GM18519 (cell line): ENCODE results near the gene SLC30A1.

Experiments used
- ATAC-seq: cut with Tn5 transposase; IDR thresholded peaks from one replicate; pipeline ENCODE4 v1.9.1; 2021; ENCODE audit warnings: mild to moderate bottlenecking, moderate library complexity; ENCODE audit not compliant: unreplicated experiment, low FRiP score

The SLC30A1 gene

DNA sequence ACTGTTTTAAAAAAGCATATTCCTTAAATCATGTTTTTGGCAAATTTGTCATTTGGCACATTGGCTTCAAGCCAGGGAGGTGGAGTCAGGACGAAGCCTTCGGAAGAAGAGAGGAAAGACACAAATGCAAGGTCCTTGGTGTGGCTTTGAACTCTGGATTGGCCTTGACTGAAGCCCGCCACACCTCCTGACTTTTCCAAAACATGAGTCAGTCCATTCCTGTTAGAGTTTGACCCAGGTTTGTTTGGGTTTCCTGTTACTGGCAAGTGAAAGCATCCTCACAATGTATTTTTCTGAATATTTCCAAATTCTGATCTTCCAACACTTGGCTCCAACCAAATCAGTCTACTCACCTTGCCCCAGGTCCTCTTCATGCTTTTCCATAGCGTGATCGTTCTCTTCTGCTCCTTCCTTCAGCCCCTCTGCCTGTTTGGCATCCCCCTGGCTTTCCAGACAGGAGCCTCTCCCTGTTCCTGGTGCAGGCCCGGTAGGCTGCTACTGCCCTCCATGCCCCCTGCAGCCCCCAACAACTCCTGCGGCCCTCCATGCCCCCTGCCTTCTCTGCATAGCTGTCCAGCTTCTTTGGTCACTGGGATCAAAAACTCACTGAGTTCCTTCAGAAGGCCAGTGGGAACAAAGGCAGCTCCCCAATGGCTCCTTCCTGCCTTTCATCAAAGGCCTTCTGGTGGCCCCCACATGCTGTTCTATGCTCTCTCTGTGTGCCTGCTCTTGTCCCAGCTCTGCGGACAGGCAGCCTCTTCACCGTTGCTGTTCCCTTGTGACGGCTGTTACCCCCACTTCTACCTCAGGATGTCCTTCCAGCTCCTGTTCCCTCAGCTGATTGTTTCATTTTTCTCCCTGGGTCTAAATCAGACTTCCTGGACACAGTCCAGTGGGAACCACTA, 30.4 kb upstream of the SLC30A1 start:
- no peak for ATAC-seq

- no peak for ATAC-seq
These were observed 29.0 kb upstream of the SLC30A1 start for GRCh38 chr1:211607754-211608473.

- ATAC-seq: no peak
These were observed 28.2 kb upstream of the SLC30A1 start for GRCh38 chr1:211606914-211607753.

GRCh38 chr1:211606332-211606913, 27.5 kb upstream of the SLC30A1 start:
- ATAC-seq: no peak

DNA sequence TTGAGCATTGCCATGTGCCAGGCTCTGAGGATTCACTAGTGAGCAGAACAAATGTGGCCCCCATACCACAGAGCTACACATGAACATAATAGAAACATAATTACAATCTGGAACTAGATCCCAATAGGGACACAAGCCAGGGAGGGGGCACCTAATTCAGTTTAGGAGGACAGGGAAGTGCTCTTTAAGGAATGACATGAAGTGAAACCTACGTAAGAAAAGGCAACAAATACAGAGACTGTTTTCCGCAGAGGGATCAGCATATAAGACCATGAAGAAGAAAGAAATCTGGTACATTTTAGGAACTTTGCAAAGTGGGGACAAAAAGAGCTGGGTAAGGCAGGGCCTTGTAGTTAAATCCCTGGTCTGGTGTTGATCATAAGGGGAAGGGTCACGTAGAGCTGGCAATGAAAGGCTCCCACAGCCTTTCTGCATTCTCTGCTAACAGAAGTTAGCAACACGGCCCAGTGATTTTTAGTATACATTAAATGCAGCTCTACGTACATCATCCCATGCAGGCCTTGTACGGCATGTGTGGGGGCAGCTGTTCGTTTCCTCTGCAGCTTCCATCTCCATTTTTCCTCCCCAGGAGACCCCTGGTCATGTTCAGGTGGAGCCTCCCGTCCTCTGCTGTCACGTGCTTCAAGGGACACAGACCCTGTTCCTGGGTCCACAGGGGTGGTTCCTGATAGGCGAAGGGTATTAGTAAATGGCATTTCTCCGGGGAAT, 26.8 kb upstream of the SLC30A1 start:
- no peak for ATAC-seq

DNA sequence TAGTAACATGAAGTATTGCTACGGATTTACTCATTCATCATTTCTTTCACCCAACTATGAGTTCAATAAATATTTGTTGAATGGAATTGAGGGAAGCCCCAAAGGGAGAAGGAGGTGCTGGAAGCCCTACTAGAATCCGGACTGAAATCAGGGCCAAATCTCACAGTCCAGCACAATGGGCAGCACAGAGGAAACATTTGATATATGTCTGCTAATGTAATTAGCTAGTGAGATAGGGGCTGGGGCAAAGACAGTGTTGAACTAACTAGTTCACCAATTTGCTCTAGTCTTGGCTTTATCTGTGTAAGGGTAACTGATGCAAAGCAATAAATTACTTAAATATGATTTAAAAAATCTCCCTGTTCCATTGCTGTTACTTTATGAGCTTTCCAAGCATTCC, 26.1 kb upstream of the SLC30A1 start:
- no peak for ATAC-seq

DNA sequence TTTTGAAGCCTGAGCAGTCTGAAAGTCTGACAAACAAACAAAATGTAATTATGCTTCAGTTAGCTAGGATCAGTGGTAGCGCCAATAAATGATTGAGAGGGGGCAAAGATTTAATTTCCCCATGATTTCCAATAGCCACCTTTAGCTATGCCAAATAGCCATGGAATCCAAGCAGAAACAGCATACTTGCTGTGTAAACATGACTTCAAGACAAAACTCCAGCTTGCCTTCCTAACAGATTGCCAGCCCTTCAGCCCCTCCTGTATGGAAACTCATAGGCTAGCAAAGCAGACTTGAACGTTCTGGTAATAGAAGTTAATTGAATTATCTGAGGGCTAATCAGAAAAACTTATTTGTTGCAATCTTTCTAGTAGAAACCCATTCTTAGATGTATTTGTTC, 25.6 kb upstream of the SLC30A1 start:
- no peak for ATAC-seq

- ATAC-seq: no peak
These were observed 24.8 kb upstream of the SLC30A1 start for GRCh38 chr1:211603713-211604112.

DNA sequence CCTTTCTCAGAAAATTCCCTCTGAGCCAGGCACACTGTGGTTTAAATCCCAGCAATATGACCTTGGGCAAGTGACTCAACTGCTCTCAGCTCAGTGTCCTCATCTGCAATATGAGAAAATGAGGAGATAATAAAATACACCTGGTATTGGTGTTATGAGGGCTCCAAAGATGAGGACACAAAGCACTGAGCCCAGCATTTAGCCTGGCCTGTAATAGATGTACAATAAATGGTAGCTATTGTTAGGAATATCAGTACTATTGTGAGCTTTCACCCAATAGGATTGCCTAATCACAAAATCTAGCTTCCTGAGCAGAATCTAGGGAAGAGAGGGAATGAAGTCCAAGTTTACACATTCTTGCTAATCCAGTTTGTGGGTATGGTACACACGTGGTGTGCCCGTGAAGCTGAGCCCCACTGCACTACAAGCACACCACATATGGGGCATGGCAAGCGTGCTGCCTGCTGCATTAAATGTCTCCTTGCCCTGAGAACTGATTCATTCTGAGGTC, 24.3 kb upstream of the SLC30A1 start:
- ATAC-seq: no peak

GRCh38 chr1:211601982-211602670, 23.2 kb upstream of the SLC30A1 start:
- no peak for ATAC-seq

DNA sequence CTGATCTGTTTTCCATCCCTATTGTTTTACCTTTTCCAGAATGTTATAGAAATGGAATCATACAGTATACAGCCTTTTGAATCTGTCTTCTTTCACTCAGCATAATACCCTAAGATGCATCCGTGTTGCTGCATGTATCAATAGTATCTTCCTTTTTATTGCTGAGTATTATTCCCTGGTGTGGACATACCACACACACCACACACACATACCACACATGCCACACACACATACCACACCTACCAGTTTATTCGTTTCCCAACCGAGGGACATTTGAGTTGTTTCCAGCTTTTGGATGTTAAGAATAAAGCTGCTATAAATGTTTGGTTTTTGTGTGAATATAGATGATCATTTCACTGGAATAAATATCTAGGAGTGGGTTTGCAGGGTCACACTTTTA, 22.2 kb upstream of the SLC30A1 start:
- no peak for ATAC-seq

- no peak for ATAC-seq
These were observed 20.3 kb upstream of the SLC30A1 start for GRCh38 chr1:211599250-211599649.

- no peak for ATAC-seq
These were observed 19.6 kb upstream of the SLC30A1 start for GRCh38 chr1:211598514-211598913.

DNA sequence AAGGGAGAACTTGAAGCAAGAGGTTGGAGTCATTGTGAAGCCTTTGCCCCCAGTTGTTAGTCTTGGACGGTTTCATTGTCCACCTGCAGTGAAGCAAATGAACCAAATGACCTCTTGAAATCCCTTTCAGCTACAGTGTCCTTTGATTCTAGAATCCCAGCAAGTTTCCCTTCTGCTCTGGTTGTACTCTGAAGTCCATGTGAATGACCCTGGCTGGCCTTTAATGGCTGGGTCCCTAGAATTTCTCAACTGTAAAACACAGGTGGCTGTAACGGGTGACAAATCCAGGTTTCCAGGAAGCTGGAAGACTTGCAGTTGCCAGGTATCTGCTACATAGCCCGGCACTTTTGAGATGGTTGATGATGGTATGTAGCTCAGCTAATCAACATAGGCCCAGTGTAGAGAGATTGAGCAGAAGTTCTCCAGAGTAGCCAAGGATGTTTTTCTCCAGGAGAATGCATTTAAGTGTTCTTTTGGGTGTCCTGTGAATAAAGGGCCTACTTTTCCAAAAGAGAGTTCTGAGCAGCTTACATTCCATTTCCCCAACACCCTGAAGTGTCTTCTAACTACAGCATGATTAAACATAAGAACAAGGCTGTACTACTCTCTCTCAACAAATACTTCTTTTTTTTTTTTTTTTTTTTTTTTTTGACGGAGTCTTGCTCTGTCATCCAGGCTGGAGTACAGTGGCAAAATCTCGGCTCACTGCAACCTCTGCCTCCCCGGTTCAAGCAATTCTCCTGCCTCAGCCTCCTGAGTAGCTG, 17.6 kb upstream of the SLC30A1 start:
- ATAC-seq: no peak

DNA sequence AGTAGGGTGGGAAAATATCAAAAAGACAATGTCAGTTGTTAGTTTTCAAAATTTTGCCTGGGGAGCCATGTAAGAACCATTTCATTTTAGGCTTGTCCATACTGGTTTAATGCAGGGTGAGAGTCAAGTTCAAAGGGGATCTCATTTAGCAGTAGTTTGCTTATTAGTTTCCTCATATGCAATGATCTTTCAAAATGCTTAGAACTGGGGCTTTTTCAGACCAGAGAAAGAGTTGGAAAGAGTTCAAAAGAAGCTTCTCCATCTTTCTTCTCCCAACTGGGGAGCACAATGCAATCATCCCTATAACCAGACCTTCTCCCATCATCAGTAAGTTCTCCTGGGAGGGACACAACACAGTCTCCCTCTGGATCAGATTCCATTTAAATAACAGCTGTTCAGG, 16.5 kb upstream of the SLC30A1 start:
- ATAC-seq: no peak

DNA sequence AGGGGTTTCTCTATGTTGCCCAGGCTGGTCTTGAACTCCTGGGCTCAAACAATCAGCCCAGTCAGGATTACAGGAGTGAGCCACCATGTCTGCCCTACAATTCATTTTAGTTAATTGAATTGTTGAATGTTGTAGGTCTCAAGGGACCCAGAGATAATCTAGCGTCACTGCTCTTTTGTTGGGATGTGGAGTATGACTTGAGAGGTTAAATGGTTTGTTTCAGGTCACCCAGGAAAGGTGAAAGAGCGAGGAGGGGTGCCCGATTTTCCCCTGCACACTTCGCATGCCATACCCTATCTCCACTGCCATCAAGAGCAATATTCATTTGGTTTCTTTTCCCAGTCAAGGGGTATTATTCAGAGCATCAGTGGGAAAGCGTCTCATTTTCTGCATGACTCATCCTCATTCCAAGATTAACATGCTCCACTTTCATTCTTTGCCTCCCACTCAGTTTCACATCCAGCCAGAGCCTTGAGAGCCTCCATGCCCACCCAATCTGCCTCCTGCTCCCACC, 13.1 kb upstream of the SLC30A1 start:
- ATAC-seq: no peak

GRCh38 chr1:211589782-211590721, 11.1 kb upstream of the SLC30A1 start:
- no peak for ATAC-seq
